Hepatocyte (in vitro differentiated cells): ENCODE data around the gene NFATC4. TPM values are rescaled to one million over a fixed set of nuclear protein-coding genes. Genes with fewer than 3 reads are reported as not detected.
"Not testable (repeated sequence)": the region's sequence is repeated elsewhere in the genome, so short reads cannot be mapped to it uniquely, and the experiment has no call there.

ENCODE experiments used
- DNase-seq: peaks from one replicate; pipeline ENCODE4 v3.0.0-alpha.2; 2016; ENCODE audit warnings: low spot score
- H2AFZ ChIP-seq: fragments of 200-600 bp; sonication (generic); 2 replicates; pipeline ENCODE4 v1.6.0; 2016; ENCODE audit warnings: antibody characterized with exemption, mild to moderate bottlenecking
- H3K27ac ChIP-seq: fragments of 200-600 bp; sonication (generic); 2 replicates; pipeline ENCODE4 v1.5.1; 2016; ENCODE audit warnings: mild to moderate bottlenecking
- H3K27me3 ChIP-seq: fragments of 200-600 bp; sonication (generic); 2 replicates; pipeline ENCODE4 v1.6.1; 2016
- H3K36me3 ChIP-seq: fragments of 200-600 bp; sonication (generic); replicated peaks from 2 replicates; pipeline ENCODE4 v1.5.1; 2016; ENCODE audit warnings: low read depth; ENCODE audit not compliant: insufficient read depth
- H3K4me1 ChIP-seq: fragments of 200-600 bp; sonication (generic); 2 replicates; pipeline ENCODE4 v1.5.1; 2016; ENCODE audit warnings: mild to moderate bottlenecking, moderate library complexity; ENCODE audit not compliant: insufficient read depth
- H3K4me2 ChIP-seq: fragments of 200-600 bp; sonication (generic); 2 replicates; pipeline ENCODE4 v1.6.0; 2016
- H3K4me3 ChIP-seq: fragments of 200-600 bp; sonication (generic); 2 replicates; pipeline ENCODE4 v1.5.1; 2016; ENCODE audit warnings: mild to moderate bottlenecking
- H3K79me2 ChIP-seq: fragments of 200-600 bp; sonication (generic); 2 replicates; pipeline ENCODE4 v1.6.0; 2017; ENCODE audit warnings: mild to moderate bottlenecking
- H3K9me2 ChIP-seq: fragments of 200-600 bp; sonication (generic); replicated peaks from 2 replicates; pipeline ENCODE4 v1.6.0; 2017; ENCODE audit warnings: mild to moderate bottlenecking; ENCODE audit not compliant: insufficient read depth
- H3K9me3 ChIP-seq: fragments of 200-600 bp; sonication (generic); 2 replicates; pipeline ENCODE4 v1.5.1; 2016; ENCODE audit warnings: low read depth, mild to moderate bottlenecking
- H4K20me1 ChIP-seq: fragments of 200-600 bp; sonication (generic); 2 replicates; pipeline ENCODE4 v1.6.0; 2016; ENCODE audit warnings: mild to moderate bottlenecking; ENCODE audit not compliant: insufficient read depth, poor library complexity, severe bottlenecking
- CTCF ChIP-seq: fragments of 200-600 bp; sonication (generic); IDR thresholded peaks from 2 replicates; pipeline ENCODE4 v1.5.1; 2016; ENCODE audit warnings: antibody characterized with exemption, mild to moderate bottlenecking; ENCODE audit not compliant: poor library complexity
- EZH2 ChIP-seq: fragments of 200-600 bp; sonication (generic); IDR thresholded peaks from 2 replicates; pipeline ENCODE4 v1.6.1; 2016; ENCODE audit warnings: antibody characterized with exemption, mild to moderate bottlenecking, borderline replicate concordance
- EZH2phosphoT487 ChIP-seq: fragments of 200-600 bp; sonication (generic); IDR thresholded peaks from one replicate; pipeline ENCODE4 v1.6.1; 2018; ENCODE audit warnings: antibody characterized with exemption, mild to moderate bottlenecking, low read depth, moderate library complexity; ENCODE audit not compliant: unreplicated experiment, severe bottlenecking
- WGBS: methylation state at CpG from one replicate; pipeline ENCODE4 v1.1.6; 2016; ENCODE audit warnings: low lambda C conversion rate; ENCODE audit errors: missing lambda C conversion rate; 5-methylcytosine and 5-hydroxymethylcytosine counted together
- polyA plus RNA-seq: library from polyadenylated mRNA; unstranded; fragments of >200 nt; fragmentation: Nextera tagmentation; extraction: Ambion mirVana; gene quantifications from 2 replicates; pipeline ENCODE4 v1.2.1, GENCODE V29; 2016
- total RNA-seq: library from RNA; depleted of rRNA; stranded (reverse); fragments of >200 nt; gene quantifications from 2 replicates; pipeline ENCODE4 v1.2.3, GENCODE V29; 2014

NFATC4 gene
- total and polyA plus RNA-seq, 2 experiments from 2014 or later = 37.8 to 68.8 TPM

- Histone ChIP-seq H3K79me2 (peaks cover 7% of the 10 kb centered on the region), H3K27ac (peak overlapping the region; percentile 98), H3K9me2 (no peaks in the 10 kb centered on the region), H3K27me3 (no peaks in the 10 kb centered on the region), H4K20me1 (no peaks in the 10 kb centered on the region), H3K36me3 (no peaks in the 10 kb centered on the region), H3K4me3 (no peak overlapping the region), H3K4me1 (peaks cover 7% of the 10 kb centered on the region), H3K4me2 (peak overlapping the region; percentile 79), H2AFZ (no peak overlapping the region), H3K9me3 (no peaks in the 10 kb centered on the region)
- DNase-seq = no peak
- TF ChIP-seq CTCF (no peak), EZH2phosphoT487 (no peak), EZH2 (no peak)
- WGBS = 97% methylated on average over 6 of the region's 20 CpGs
These were observed 1.5 kb downstream of the NFATC4 start for GRCh38 chr14:24369463-24369862.

- H3K4me3 ChIP-seq = no peak overlapping the region
- TF ChIP-seq EZH2 (no peak), EZH2phosphoT487 (no peak), CTCF (no peak)
- no peaks in the 10 kb centered on the region for H3K9me3 ChIP-seq
- H3K27me3 ChIP-seq = no peaks in the 10 kb centered on the region
- no peaks in the 10 kb centered on the region for H4K20me1 ChIP-seq
- DNase-seq = no peak
- WGBS = 92% methylated on average over 25 of the region's 32 CpGs
- peak overlapping the region; percentile 79 for H3K4me2 ChIP-seq
- H3K4me1 ChIP-seq = peaks cover 4% of the 10 kb centered on the region
- H2AFZ ChIP-seq = no peak overlapping the region
- no peaks in the 10 kb centered on the region for H3K36me3 ChIP-seq
- no peak overlapping the region for H3K27ac ChIP-seq
- H3K79me2 ChIP-seq = peaks cover 7% of the 10 kb centered on the region
- H3K9me2 ChIP-seq = no peaks in the 10 kb centered on the region
These were observed 2.1 kb downstream of the NFATC4 start for GRCh38 chr14:24369907-24370687.

- Histone ChIP-seq H3K27ac (no peak overlapping the region), H4K20me1 (no peaks in the 10 kb centered on the region), H2AFZ (no peak overlapping the region), H3K27me3 (no peaks in the 10 kb centered on the region), H3K9me3 (no peaks in the 10 kb centered on the region), H3K4me3 (no peak overlapping the region), H3K79me2 (peaks cover 7% of the 10 kb centered on the region), H3K4me1 (no peaks in the 10 kb centered on the region), H3K9me2 (no peaks in the 10 kb centered on the region), H3K36me3 (no peaks in the 10 kb centered on the region), H3K4me2 (peak overlapping the region; percentile 35)
- no peak for TF ChIP-seq CTCF
- no peak for TF ChIP-seq EZH2
- TF ChIP-seq EZH2phosphoT487 = no peak
- no peak for DNase-seq
- 78% methylated on average over 1 of the region's 1 CpG for WGBS
These were observed 2.8 kb downstream of the NFATC4 start for GRCh38 chr14:24370748-24371147.

GRCh38 chr14:24371605-24372004 is 3.6 kb downstream of the NFATC4 start:
- not testable (repeated sequence) for H3K9me3 ChIP-seq, H3K9me2 ChIP-seq, H3K27me3 ChIP-seq, H3K27ac ChIP-seq, DNase-seq, H3K36me3 ChIP-seq, H3K4me1 ChIP-seq, H3K79me2 ChIP-seq, H3K4me3 ChIP-seq, H2AFZ ChIP-seq, H4K20me1 ChIP-seq
- peak overlapping the region; percentile 35 for H3K4me2 ChIP-seq
- 90% methylated on average over 3 of the region's 3 CpGs for WGBS
